Endothelial cell of umbilical vein (primary cell): ENCODE data around the gene SLC7A10. TPM values are rescaled to one million over a fixed set of nuclear protein-coding genes. Genes with fewer than 3 reads are reported as not detected.

Experiments
- BruUV-seq: library from RNA; stranded (reverse); fragments of 400-500 nt; replicated peaks from 2 replicates; lab custom pipeline; 2021; lab: Mats Ljungman, UMichigan
- CTCF ChIA-PET: fragments of 300-600, 350-600 bp; sonication (Branson Sonifier 250); formaldehyde crosslinking; loops from one replicate; lab custom pipeline; 2021; ENCODE audit warnings: antibody characterized with exemption, inconsistent platforms; lab: Charles Lee
- POLR2A ChIA-PET: fragments of 300-600, 350-600 bp; sonication (Branson Sonifier 250); formaldehyde crosslinking; loops from one replicate; lab custom pipeline; 2021; ENCODE audit warnings: antibody characterized with exemption, inconsistent platforms; lab: Charles Lee
- DNase-seq: peaks from one replicate; pipeline ENCODE4 v3.0.0-alpha.2; 2011; ENCODE audit warnings: low read depth, low spot score
- FAIRE-seq: peaks from 2 replicates; lab custom pipeline; 2011; peaks lifted over from hg19 to GRCh38; lab: Jason Lieb, UNC
- H2AFZ ChIP-seq: 2 replicates; pipeline ENCODE4 v1.6.0; 2012; ENCODE audit warnings: low read depth, low read length, control low read depth, inconsistent platforms
- H3K27ac ChIP-seq: 2 replicates; pipeline ENCODE4 v1.5.1; 2011; ENCODE audit warnings: low read depth, mild to moderate bottlenecking, control low read depth, low read length, moderate library complexity; ENCODE audit not compliant: insufficient read depth
- H3K27me3 ChIP-seq, 2 experiments: 2 replicates each; pipeline versions ENCODE4 v1.6.0 to v1.6.1; 2011; ENCODE audit warnings: low read length in 2 of 2, mixed read lengths in 1 of 2; ENCODE audit not compliant: control insufficient read depth in 2 of 2, insufficient read depth in 2 of 2
- H3K36me3 ChIP-seq, 2 experiments: 2 replicates in 1 of 2; 3 replicates in 1 of 2; pipeline ENCODE4 v1.5.1; 2011; ENCODE audit warnings: low read length in 2 of 2, mild to moderate bottlenecking in 1 of 2, moderate library complexity in 1 of 2; ENCODE audit not compliant: control insufficient read depth in 2 of 2, insufficient read depth in 2 of 2; ENCODE audit errors: extremely low read depth in 1 of 2
- H3K4me1 ChIP-seq: 3 replicates; pipeline ENCODE4 v1.5.1; 2011; ENCODE audit warnings: mild to moderate bottlenecking, low read length; ENCODE audit not compliant: control insufficient read depth, insufficient read depth; ENCODE audit errors: extremely low read depth
- H3K4me2 ChIP-seq: 2 replicates; pipeline ENCODE4 v1.6.1; 2011; ENCODE audit warnings: low read length, control low read depth, mixed read lengths; ENCODE audit not compliant: insufficient read depth
- H3K4me3 ChIP-seq, 3 experiments: fragments of 200-600 bp in 1 of 3; sonication (generic), shearing (Covaris generic) in 1 of 3; replicated peaks in 1 of 3; 2 replicates each; pipeline ENCODE4 v1.5.1; 2011 to 2016; ENCODE audit warnings: control low read depth in 3 of 3, low read length in 3 of 3, mild to moderate bottlenecking in 2 of 3, inconsistent platforms in 1 of 3, low read depth in 1 of 3, moderate library complexity in 1 of 3; ENCODE audit not compliant: insufficient read depth in 1 of 3
- H3K79me2 ChIP-seq: 2 replicates; pipeline ENCODE4 v1.6.0; 2012; ENCODE audit warnings: low read length, inconsistent platforms; ENCODE audit not compliant: control insufficient read depth, insufficient read depth
- H3K9ac ChIP-seq: replicated peaks from 2 replicates; pipeline ENCODE3; 2011; ENCODE audit warnings: low read length, control low read depth; ENCODE audit not compliant: insufficient read depth; ENCODE audit errors: extremely low read depth
- H3K9me1 ChIP-seq: replicated peaks from 3 replicates; pipeline ENCODE4 v1.6.0; 2011; ENCODE audit warnings: mild to moderate bottlenecking, low read length; ENCODE audit not compliant: control insufficient read depth, insufficient read depth; ENCODE audit errors: extremely low read depth
- H3K9me3 ChIP-seq: replicated peaks from 2 replicates; pipeline ENCODE4 v1.5.1; 2012; ENCODE audit warnings: low read length, inconsistent platforms; ENCODE audit not compliant: control insufficient read depth, insufficient read depth
- H4K20me1 ChIP-seq: replicated peaks from 2 replicates; pipeline ENCODE3; 2011; ENCODE audit warnings: mild to moderate bottlenecking, low read length; ENCODE audit not compliant: control insufficient read depth, insufficient read depth; ENCODE audit errors: extremely low read depth
- CTCF ChIP-seq, 2 donors: IDR thresholded peaks; 1 replicate in 1 of 2; 2 replicates in 1 of 2; pipeline ENCODE4 v1.5.1; 2011; ENCODE audit warnings: low read length in 2 of 2, mild to moderate bottlenecking in 2 of 2, moderate library complexity in 2 of 2, control low read depth in 1 of 2, inconsistent platforms in 1 of 2, low read depth in 1 of 2; ENCODE audit not compliant: insufficient read depth in 1 of 2; ENCODE audit errors: extremely low read depth in 1 of 2
- EZH2 ChIP-seq: IDR thresholded peaks from 2 replicates; pipeline ENCODE4 v1.6.1; 2012; ENCODE audit warnings: borderline replicate concordance, low read depth, mild to moderate bottlenecking, moderate library complexity, low read length, inconsistent platforms; ENCODE audit not compliant: severe bottlenecking
- FOS ChIP-seq: IDR thresholded peaks from 2 replicates; pipeline ENCODE4 v1.6.1; 2011; ENCODE audit warnings: mild to moderate bottlenecking, low read length, moderate library complexity, borderline replicate concordance; ENCODE audit not compliant: insufficient read depth
- GATA2 ChIP-seq: IDR thresholded peaks from 2 replicates; pipeline ENCODE4 v1.7.0; 2011; ENCODE audit warnings: low read depth, mild to moderate bottlenecking, moderate library complexity, mixed read lengths, low read length; ENCODE audit not compliant: insufficient read length, insufficient read depth
- JUN ChIP-seq: IDR thresholded peaks from 2 replicates; pipeline ENCODE4 v1.6.1; 2011; ENCODE audit warnings: borderline replicate concordance, low read depth; ENCODE audit not compliant: insufficient read length, insufficient read depth
- MAX ChIP-seq: IDR thresholded peaks from 2 replicates; pipeline ENCODE4 v1.6.1; 2011; ENCODE audit not compliant: insufficient read depth, insufficient read length
- MYC ChIP-seq: IDR thresholded peaks from one replicate; pipeline ENCODE4 v1.6.1; 2011; ENCODE audit warnings: mild to moderate bottlenecking, low read depth, low read length
- POLR2A ChIP-seq: IDR thresholded peaks from 2 replicates; pipeline ENCODE4 v1.6.1; 2012; ENCODE audit warnings: low read depth, mild to moderate bottlenecking, control low read depth, low read length
- POLR2AphosphoS5 ChIP-seq: IDR thresholded peaks from 2 replicates; pipeline ENCODE4 v1.6.1; 2012; ENCODE audit warnings: low read depth, mild to moderate bottlenecking, control low read depth, low read length, moderate library complexity; ENCODE audit not compliant: insufficient read depth
- dilution Hi-C: fragments of 300-500 bp; cut with MboI; formaldehyde crosslinking; loops from one replicate; pipeline ENCODE4 v1.15.0; 2019; ENCODE audit warnings: low sequenced_read_pairs; ENCODE audit not compliant: extremely low pct_ligation_motif_present
- intact Hi-C: fragments of 100-400 bp; cut with micrococcal nuclease; formaldehyde crosslinking; loops from one replicate; pipeline ENCODE4 v1.10.0; 2022
- polyA plus RNA-seq, 4 experiments: library from polyadenylated mRNA; depleted of rRNA in 3 of 4; stranded (reverse) in 3 of 4; unstranded in 1 of 4; fragments of >200 nt; gene quantifications; 2 replicates each; pipeline versions ENCODE4 v1.2.1 to v1.2.3, GENCODE V29; 2011 to 2012; ENCODE audit warnings: missing spikeins in 1 of 4
- total RNA-seq: library from RNA; stranded (reverse); gene quantifications from 2 replicates; pipeline ENCODE4 v1.2.3, GENCODE V29; 2021

Gene SLC7A10
- total and polyA plus RNA-seq, 2 donors (not counting 3 experiments of a cell fraction or from before 2014, with no cell fraction given): not detected

GRCh38 chr19:33257828-33258227 lies 32.2 kb upstream of the SLC7A10 start:
- Histone ChIP-seq H3K27ac (no peak overlapping the region), H3K9ac (no peak overlapping the region), H4K20me1 (no peaks in the 10 kb centered on the region), H3K4me2 (no peak overlapping the region), H3K9me1 (no peaks in the 10 kb centered on the region), H3K27me3 (no peaks in the 10 kb centered on the region), H3K4me3 (no peak overlapping the region), H3K9me3 (no peaks in the 10 kb centered on the region), H3K4me1 (no peaks in the 10 kb centered on the region), H3K79me2 (no peaks in the 10 kb centered on the region), H2AFZ (no peak overlapping the region), H3K36me3 (no peaks in the 10 kb centered on the region)
- FAIRE-seq: no peak
- intact Hi-C loops: no loop called here
- DNase-seq: no peak
- ChIA-PET POLR2A (no interaction called here), CTCF (interaction anchor here (1.1 to 5.1 kb wide), 3 partner anchors 22 to 158 kb away, joined by 3 to 20 read pairs (median 5); no protein-coding TSS in a partner anchor)
- dilution Hi-C loops: no loop called here
- BruUV-seq: no TSS peak
- TF ChIP-seq EZH2 (no peak), POLR2AphosphoS5 (no peak), JUN (no peak), MYC (no peak), FOS (no peak), POLR2A (no peak), MAX (no peak), GATA2 (no peak)

GRCh38 chr19:33256261-33256660 lies 30.6 kb upstream of the SLC7A10 start:
- POLR2A ChIA-PET: no interaction called here
- CTCF ChIA-PET: no interaction called here
- no peak overlapping the region for H2AFZ ChIP-seq
- no peaks in the 10 kb centered on the region for H3K9me1 ChIP-seq
- H3K4me3 ChIP-seq: no peak overlapping the region
- no peak overlapping the region for H3K27ac ChIP-seq
- dilution Hi-C loops (no loop called here), intact Hi-C loops (no loop called here)
- FAIRE-seq (no peak), DNase-seq (no peak)
- no peaks in the 10 kb centered on the region for H3K79me2 ChIP-seq
- no peaks in the 10 kb centered on the region for H4K20me1 ChIP-seq
- TF ChIP-seq POLR2A (no peak), EZH2 (no peak), GATA2 (no peak), POLR2AphosphoS5 (no peak), JUN (no peak), CTCF (IDR thresholded peaks at IDR 0.05; ENCODE audit: extremely low read depth in 1 of 2, insufficient read depth in 1 of 2, low read depth in 1 of 2, low read length in 2 of 2) (no peak), MAX (no peak), FOS (no peak), MYC (no peak)
- H3K36me3 ChIP-seq: no peaks in the 10 kb centered on the region
- H3K9me3 ChIP-seq: no peaks in the 10 kb centered on the region
- H3K4me2 ChIP-seq: no peak overlapping the region
- no peak overlapping the region for H3K9ac ChIP-seq
- no peaks in the 10 kb centered on the region for H3K27me3 ChIP-seq
- no peaks in the 10 kb centered on the region for H3K4me1 ChIP-seq
- no TSS peak for BruUV-seq
